BE2C (cell line): ENCODE data around the gene ISLR.

Experiments
- DNase-seq: peaks from one replicate; pipeline ENCODE4 v3.0.0-alpha.2; 2020
- H3K27me3 ChIP-seq: fragments of 250-450 bp; sonication (Bioruptor Pico); 2 replicates; pipeline ENCODE4 v1.5.1; 2020; ENCODE audit warnings: mild to moderate bottlenecking
- H3K36me3 ChIP-seq: fragments of 250-450 bp; sonication (Bioruptor Pico); 2 replicates; pipeline ENCODE4 v1.5.1; 2020; ENCODE audit warnings: mild to moderate bottlenecking
- H3K4me1 ChIP-seq: fragments of 250-450 bp; sonication (Bioruptor Pico); 2 replicates; pipeline ENCODE4 v1.5.1; 2020
- H3K4me3 ChIP-seq: 2 replicates; pipeline ENCODE4 v1.5.1; 2011; ENCODE audit warnings: low read depth, low read length
- H3K9me3 ChIP-seq: fragments of 250-450 bp; sonication (Bioruptor Pico); 2 replicates; pipeline ENCODE4 v1.5.1; 2020
- CTCF ChIP-seq: IDR thresholded peaks from 2 replicates; pipeline ENCODE4 v1.5.1; 2012; ENCODE audit warnings: mild to moderate bottlenecking, low read depth, low read length

The ISLR gene

GRCh38 chr15:74196175-74196574 is 22.7 kb downstream of the ISLR start:
- DNase-seq = peak; percentile 88
- peak overlapping the region; percentile 81; the same call in 1 of the 2 replicates for H3K4me3 ChIP-seq
- no peaks in the 10 kb centered on the region for H3K27me3 ChIP-seq
- H3K9me3 ChIP-seq = no peaks in the 10 kb centered on the region
- no peak for TF ChIP-seq CTCF
- peaks cover 66% of the 10 kb centered on the region for H3K4me1 ChIP-seq
- peaks cover 97% of the 10 kb centered on the region for H3K36me3 ChIP-seq

- no peak for TF ChIP-seq CTCF
- Histone ChIP-seq H3K4me1 (peaks cover 54% of the 10 kb centered on the region), H3K4me3 (peak overlapping the region; percentile 81), H3K9me3 (no peaks in the 10 kb centered on the region), H3K27me3 (no peaks in the 10 kb centered on the region), H3K36me3 (peaks cover 89% of the 10 kb centered on the region)
- no peak for DNase-seq
These were observed 23.9 kb downstream of the ISLR start for GRCh38 chr15:74197176-74197965.

- H3K9me3 ChIP-seq = no peaks in the 10 kb centered on the region
- H3K4me1 ChIP-seq = peaks cover 39% of the 10 kb centered on the region
- no peaks in the 10 kb centered on the region for H3K27me3 ChIP-seq
- DNase-seq = no peak
- H3K4me3 ChIP-seq = peak overlapping the region; percentile 81
- peaks cover 73% of the 10 kb centered on the region for H3K36me3 ChIP-seq
- TF ChIP-seq CTCF = no peak
These were observed 25.8 kb downstream of the ISLR start for GRCh38 chr15:74199297-74199652.

GRCh38 chr15:74200412-74200815 is 26.9 kb downstream of the ISLR start:
- Histone ChIP-seq H3K4me3 (peak overlapping the region; percentile 81), H3K4me1 (peaks cover 39% of the 10 kb centered on the region)

GRCh38 chr15:74200871-74201419 is 27.4 kb downstream of the ISLR start:
- TF ChIP-seq CTCF = no peak
- DNase-seq = no peak
- peaks cover 34% of the 10 kb centered on the region for H3K4me1 ChIP-seq
- H3K36me3 ChIP-seq = peaks cover 66% of the 10 kb centered on the region
- no peaks in the 10 kb centered on the region for H3K27me3 ChIP-seq
- no peaks in the 10 kb centered on the region for H3K9me3 ChIP-seq
- H3K4me3 ChIP-seq = peak overlapping the region; percentile 81

More at GRCh38 chr15:74200412-74200815, 26.9 kb downstream of the ISLR start:
- Histone ChIP-seq H3K9me3 (no peaks in the 10 kb centered on the region), H3K36me3 (peaks cover 67% of the 10 kb centered on the region), H3K27me3 (no peaks in the 10 kb centered on the region)
- peak; percentile 64 for DNase-seq
- no peak for TF ChIP-seq CTCF
